HepG2 (cell line): Measurements from ENCODE around the gene IL6ST. TPM values are rescaled to one million over a fixed set of nuclear protein-coding genes. Genes with fewer than 3 reads are reported as not detected.

Experiments used
- ARNT ChIP-seq: fragments of 450-650 bp; IDR thresholded peaks from 2 replicates; pipeline ENCODE4 v1.6.1; 2017
- ERF ChIP-seq: IDR thresholded peaks from 2 replicates; pipeline ENCODE4 v1.6.1; 2018; ENCODE audit warnings: missing biosample characterization, missing genetic modification reagents
- HOXA5 ChIP-seq: sonication (generic); formaldehyde crosslinking; IDR thresholded peaks from 2 replicates; pipeline ENCODE4 v1.4.0; 2020; ENCODE audit warnings: missing genetic modification reagents
- KAT8 ChIP-seq: IDR thresholded peaks from 2 replicates; pipeline ENCODE4 v1.6.1; 2016; ENCODE audit warnings: missing genetic modification reagents, missing compliant biosample characterization
- KDM6A ChIP-seq: IDR thresholded peaks from 2 replicates; pipeline ENCODE4 v1.6.1; 2016; ENCODE audit warnings: low read depth
- KLF11 ChIP-seq: IDR thresholded peaks from 2 replicates; pipeline ENCODE4 v1.6.1; 2016; ENCODE audit warnings: missing compliant biosample characterization
- NFIB ChIP-seq: sonication (generic); formaldehyde crosslinking; IDR thresholded peaks from 2 replicates; pipeline ENCODE4 v1.9.0; 2021; ENCODE audit warnings: missing genetic modification reagents, mild to moderate bottlenecking, borderline replicate concordance
- NFYB ChIP-seq: sonication (generic); formaldehyde crosslinking; IDR thresholded peaks from 2 replicates; pipeline ENCODE4 v1.4.0; 2020; ENCODE audit warnings: missing genetic modification reagents
- NR2F6 ChIP-seq, 2 experiments: IDR thresholded peaks; 2 replicates each; pipeline ENCODE4 v1.6.1; 2016; ENCODE audit warnings: antibody characterized with exemption in 1 of 2, mild to moderate bottlenecking in 1 of 2
- SIN3B ChIP-seq: fragments of 150-350 bp; IDR thresholded peaks from 2 replicates; pipeline ENCODE4 v1.6.1; 2014; ENCODE audit warnings: low read length
- ZNF136 ChIP-seq: sonication (generic); formaldehyde crosslinking; IDR thresholded peaks from 2 replicates; pipeline ENCODE4 v1.8.1; 2022; ENCODE audit warnings: low read depth, mild to moderate bottlenecking, moderate library complexity, missing genetic modification reagents
- ZNF260 ChIP-seq: sonication (generic); formaldehyde crosslinking; IDR thresholded peaks from 2 replicates; pipeline ENCODE4 v1.4.0; 2020; ENCODE audit warnings: missing genetic modification reagents, low read depth, mild to moderate bottlenecking, borderline replicate concordance
- ZNF564 ChIP-seq: sonication (generic); formaldehyde crosslinking; IDR thresholded peaks from 2 replicates; pipeline ENCODE4 v1.8.1; 2023; ENCODE audit warnings: mild to moderate bottlenecking, missing genetic modification reagents
- ZNF652 ChIP-seq: IDR thresholded peaks from 2 replicates; pipeline ENCODE4 v1.6.1; 2016; ENCODE audit warnings: low read depth, borderline replicate concordance
- ZNF660 ChIP-seq: sonication (generic); formaldehyde crosslinking; IDR thresholded peaks from 2 replicates; pipeline ENCODE4 v1.5.1; 2020; ENCODE audit warnings: mild to moderate bottlenecking, low read depth, missing genetic modification reagents, borderline replicate concordance
- ZNF776 ChIP-seq: sonication (generic); formaldehyde crosslinking; IDR thresholded peaks from 2 replicates; pipeline ENCODE4 v1.4.0; 2020; ENCODE audit warnings: mild to moderate bottlenecking, missing genetic modification reagents
- ZNF781 ChIP-seq: sonication (generic); formaldehyde crosslinking; IDR thresholded peaks from 2 replicates; pipeline ENCODE4 v1.5.1; 2020; ENCODE audit warnings: borderline replicate concordance, mild to moderate bottlenecking, missing genetic modification reagents; ENCODE audit errors: not compliant biosample characterization
- ZSCAN21 ChIP-seq: sonication (generic); formaldehyde crosslinking; IDR thresholded peaks from 2 replicates; pipeline ENCODE4 v1.8.0; 2022; ENCODE audit warnings: mild to moderate bottlenecking, missing genetic modification reagents, moderate library complexity, borderline replicate concordance
- ZSCAN29 ChIP-seq: sonication (generic); formaldehyde crosslinking; conservative IDR thresholded peaks from 2 replicates; pipeline ENCODE4 v1.4.0; 2020; ENCODE audit warnings: mild to moderate bottlenecking, missing genetic modification reagents
- polyA plus RNA-seq, 8 experiments: library from polyadenylated mRNA; depleted of rRNA in 3 of 8; stranded (reverse) in 7 of 8; unstranded in 1 of 8; fragments of >200 nt; fragmentation: Illumina TruSeq in 4 of 8; extraction: Trizol in 4 of 8; gene quantifications; 2 replicates each; pipeline versions ENCODE4 v1.2.1 to v1.2.3, GENCODE V29; 2011 to 2016; ENCODE audit warnings: low read depth in 4 of 8, missing spikeins in 1 of 8, mixed read lengths in 1 of 8; ENCODE audit not compliant: insufficient read depth in 1 of 8
- total RNA-seq, 5 experiments: library from RNA; depleted of rRNA; stranded (reverse); fragments of >200 nt; fragmentation: Illumina TruSeq; extraction: Trizol; gene quantifications; 2 replicates each; pipeline ENCODE4 v1.2.3, GENCODE V29; 2016; ENCODE audit warnings: low read depth in 1 of 5
- TF ChIP-seq, protein P1 (sequence below): sonication (generic); formaldehyde crosslinking; IDR thresholded peaks from 2 replicates; pipeline ENCODE4 v1.4.0; 2020; ENCODE audit warnings: mild to moderate bottlenecking, missing genetic modification reagents
- TF ChIP-seq, protein P2 (sequence below): sonication (generic); formaldehyde crosslinking; IDR thresholded peaks from 2 replicates; pipeline ENCODE4 v1.5.0; 2020; ENCODE audit warnings: missing genetic modification reagents, mild to moderate bottlenecking, borderline replicate concordance
- TF ChIP-seq, protein P3 (sequence below): sonication (generic); formaldehyde crosslinking; IDR thresholded peaks from 2 replicates; pipeline ENCODE4 v1.4.0; 2020; ENCODE audit warnings: missing genetic modification reagents
- TF ChIP-seq, protein P4 (sequence below): IDR thresholded peaks from 2 replicates; pipeline ENCODE4 v1.6.1; 2016; ENCODE audit warnings: missing genetic modification reagents, missing compliant biosample characterization

The IL6ST gene
- total and polyA plus RNA-seq, 2 of the 13 experiments (the other 11 are each of a cell fraction or from before 2014, with no cell fraction given): 66.6 to 166 TPM

DNA sequence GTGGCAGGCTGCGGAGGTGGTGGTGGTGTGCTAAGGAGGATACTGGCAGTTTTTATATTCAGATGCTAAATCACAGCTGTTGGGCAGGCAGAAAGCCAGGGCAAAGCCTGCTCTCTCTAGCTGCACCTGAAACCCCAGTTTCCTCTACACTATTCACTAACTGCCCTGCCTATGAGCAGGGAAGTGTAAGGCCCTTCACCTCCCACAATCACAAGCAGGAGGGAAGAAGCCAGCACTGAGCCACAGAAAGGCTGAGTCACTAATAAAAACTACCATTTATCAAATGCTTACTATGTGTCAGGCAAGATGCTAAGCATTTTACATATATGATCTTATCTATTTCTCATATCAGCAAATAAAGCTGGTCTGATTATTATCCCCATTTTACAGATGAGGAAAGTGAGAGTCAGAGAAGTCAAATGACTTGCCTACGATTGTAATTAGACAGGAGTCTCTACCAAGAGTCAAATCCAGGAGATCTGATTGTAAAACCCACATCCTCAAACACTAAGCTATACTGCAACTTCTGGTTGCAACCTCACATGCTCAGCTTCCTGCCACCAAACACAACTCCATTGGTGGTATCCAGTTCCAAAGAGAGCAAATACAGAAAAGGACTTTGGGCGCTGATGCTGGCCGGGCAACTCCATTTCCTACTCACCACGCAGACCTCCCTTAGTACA is 17.7 kb upstream of the IL6ST start (continued):
- TF ChIP-seq, protein P1, sequence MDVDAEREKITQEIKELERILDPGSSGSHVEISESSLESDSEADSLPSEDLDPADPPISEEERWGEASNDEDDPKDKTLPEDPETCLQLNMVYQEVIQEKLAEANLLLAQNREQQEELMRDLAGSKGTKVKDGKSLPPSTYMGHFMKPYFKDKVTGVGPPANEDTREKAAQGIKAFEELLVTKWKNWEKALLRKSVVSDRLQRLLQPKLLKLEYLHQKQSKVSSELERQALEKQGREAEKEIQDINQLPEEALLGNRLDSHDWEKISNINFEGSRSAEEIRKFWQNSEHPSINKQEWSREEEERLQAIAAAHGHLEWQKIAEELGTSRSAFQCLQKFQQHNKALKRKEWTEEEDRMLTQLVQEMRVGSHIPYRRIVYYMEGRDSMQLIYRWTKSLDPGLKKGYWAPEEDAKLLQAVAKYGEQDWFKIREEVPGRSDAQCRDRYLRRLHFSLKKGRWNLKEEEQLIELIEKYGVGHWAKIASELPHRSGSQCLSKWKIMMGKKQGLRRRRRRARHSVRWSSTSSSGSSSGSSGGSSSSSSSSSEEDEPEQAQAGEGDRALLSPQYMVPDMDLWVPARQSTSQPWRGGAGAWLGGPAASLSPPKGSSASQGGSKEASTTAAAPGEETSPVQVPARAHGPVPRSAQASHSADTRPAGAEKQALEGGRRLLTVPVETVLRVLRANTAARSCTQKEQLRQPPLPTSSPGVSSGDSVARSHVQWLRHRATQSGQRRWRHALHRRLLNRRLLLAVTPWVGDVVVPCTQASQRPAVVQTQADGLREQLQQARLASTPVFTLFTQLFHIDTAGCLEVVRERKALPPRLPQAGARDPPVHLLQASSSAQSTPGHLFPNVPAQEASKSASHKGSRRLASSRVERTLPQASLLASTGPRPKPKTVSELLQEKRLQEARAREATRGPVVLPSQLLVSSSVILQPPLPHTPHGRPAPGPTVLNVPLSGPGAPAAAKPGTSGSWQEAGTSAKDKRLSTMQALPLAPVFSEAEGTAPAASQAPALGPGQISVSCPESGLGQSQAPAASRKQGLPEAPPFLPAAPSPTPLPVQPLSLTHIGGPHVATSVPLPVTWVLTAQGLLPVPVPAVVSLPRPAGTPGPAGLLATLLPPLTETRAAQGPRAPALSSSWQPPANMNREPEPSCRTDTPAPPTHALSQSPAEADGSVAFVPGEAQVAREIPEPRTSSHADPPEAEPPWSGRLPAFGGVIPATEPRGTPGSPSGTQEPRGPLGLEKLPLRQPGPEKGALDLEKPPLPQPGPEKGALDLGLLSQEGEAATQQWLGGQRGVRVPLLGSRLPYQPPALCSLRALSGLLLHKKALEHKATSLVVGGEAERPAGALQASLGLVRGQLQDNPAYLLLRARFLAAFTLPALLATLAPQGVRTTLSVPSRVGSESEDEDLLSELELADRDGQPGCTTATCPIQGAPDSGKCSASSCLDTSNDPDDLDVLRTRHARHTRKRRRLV: no peak
- TF ChIP-seq ZNF260 (CRISPR knock-in tag): no peak
- peak; percentile 68; the same call in 1 of the 2 replicates for TF ChIP-seq ERF (CRISPR knock-in tag)
- TF ChIP-seq, protein P2, sequence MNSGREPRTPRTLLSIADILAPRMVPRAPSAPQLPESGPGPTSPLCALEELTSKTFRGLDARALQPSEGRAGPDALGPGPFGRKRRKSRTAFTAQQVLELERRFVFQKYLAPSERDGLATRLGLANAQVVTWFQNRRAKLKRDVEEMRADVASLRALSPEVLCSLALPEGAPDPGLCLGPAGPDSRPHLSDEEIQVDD (CRISPR knock-in tag): no peak
- peak; percentile 42; the same call in 1 of the 2 replicates for TF ChIP-seq NFYB (CRISPR knock-in tag)
- peak; percentile 61; the same call in 1 of the 2 replicates for TF ChIP-seq KAT8
- 0 out of 2 replicates have a peak, but pooled peaks have one; percentile 42 for TF ChIP-seq ZSCAN29 (CRISPR knock-in tag)
- TF ChIP-seq NFIB: no peak
- no peak for TF ChIP-seq SIN3B
- TF ChIP-seq, protein P3, sequence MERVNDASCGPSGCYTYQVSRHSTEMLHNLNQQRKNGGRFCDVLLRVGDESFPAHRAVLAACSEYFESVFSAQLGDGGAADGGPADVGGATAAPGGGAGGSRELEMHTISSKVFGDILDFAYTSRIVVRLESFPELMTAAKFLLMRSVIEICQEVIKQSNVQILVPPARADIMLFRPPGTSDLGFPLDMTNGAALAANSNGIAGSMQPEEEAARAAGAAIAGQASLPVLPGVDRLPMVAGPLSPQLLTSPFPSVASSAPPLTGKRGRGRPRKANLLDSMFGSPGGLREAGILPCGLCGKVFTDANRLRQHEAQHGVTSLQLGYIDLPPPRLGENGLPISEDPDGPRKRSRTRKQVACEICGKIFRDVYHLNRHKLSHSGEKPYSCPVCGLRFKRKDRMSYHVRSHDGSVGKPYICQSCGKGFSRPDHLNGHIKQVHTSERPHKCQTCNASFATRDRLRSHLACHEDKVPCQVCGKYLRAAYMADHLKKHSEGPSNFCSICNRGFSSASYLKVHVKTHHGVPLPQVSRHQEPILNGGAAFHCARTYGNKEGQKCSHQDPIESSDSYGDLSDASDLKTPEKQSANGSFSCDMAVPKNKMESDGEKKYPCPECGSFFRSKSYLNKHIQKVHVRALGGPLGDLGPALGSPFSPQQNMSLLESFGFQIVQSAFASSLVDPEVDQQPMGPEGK (CRISPR knock-in tag): no peak
- TF ChIP-seq KLF11 (CRISPR knock-in tag): 0 out of 2 replicates have a peak, but pooled peaks have one; percentile 28
- no peak for TF ChIP-seq ZNF776 (CRISPR knock-in tag)
- TF ChIP-seq ZNF781: no peak
- TF ChIP-seq ZSCAN21: peak; percentile 27; the same call in 1 of the 2 replicates
- TF ChIP-seq HOXA5 (CRISPR knock-in tag): no peak
- TF ChIP-seq ZNF660 (CRISPR knock-in tag): no peak
- TF ChIP-seq ZNF136 (CRISPR knock-in tag): no peak
- TF ChIP-seq ZNF652: no peak
- TF ChIP-seq, protein P4, sequence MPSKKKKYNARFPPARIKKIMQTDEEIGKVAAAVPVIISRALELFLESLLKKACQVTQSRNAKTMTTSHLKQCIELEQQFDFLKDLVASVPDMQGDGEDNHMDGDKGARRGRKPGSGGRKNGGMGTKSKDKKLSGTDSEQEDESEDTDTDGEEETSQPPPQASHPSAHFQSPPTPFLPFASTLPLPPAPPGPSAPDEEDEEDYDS (CRISPR knock-in tag): peak; percentile 65
- no peak for TF ChIP-seq ZNF564
- TF ChIP-seq NR2F6 (IDR thresholded peaks at IDR 0.05): no peak
- TF ChIP-seq NR2F6 (CRISPR knock-in tag; IDR thresholded peaks at IDR 0.05): peak; percentile 39; the same call in 1 of the 2 replicates
- TF ChIP-seq KDM6A (CRISPR knock-in tag): peak; percentile 69; the same call in 1 of the 2 replicates
- TF ChIP-seq ARNT: no peak
